Activated CD8-positive, alpha-beta memory T cell treated with anti-CD3 and anti-CD28 coated beads for 24 hours (primary cell): ENCODE results near the gene CACTIN.
"Not testable (repeated sequence)": the region's sequence is repeated elsewhere in the genome, so short reads cannot be mapped to it uniquely, and the experiment has no call there.

Experiments used
- DNase-seq: peaks from one replicate; pipeline ENCODE4 v3.0.0-alpha.2; 2020

Gene CACTIN

DNA sequence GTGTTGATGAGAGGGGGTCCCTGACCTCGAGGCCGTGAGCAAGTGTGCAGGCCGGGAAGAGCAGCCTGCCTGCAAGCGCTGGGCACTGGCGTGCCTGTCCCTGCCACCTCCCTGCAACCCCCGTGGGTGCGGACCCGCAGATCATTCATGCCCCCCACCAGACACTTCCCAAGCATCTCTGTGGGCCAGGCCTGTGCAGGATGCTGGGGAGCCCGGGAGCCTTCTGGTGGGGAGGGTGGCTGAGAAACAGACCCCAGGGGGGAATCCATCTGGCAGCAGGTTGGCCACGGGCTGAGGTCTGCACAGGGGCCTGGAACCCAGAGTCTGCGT lies 18.4 kb upstream of the CACTIN start:
- no peak for DNase-seq

DNA sequence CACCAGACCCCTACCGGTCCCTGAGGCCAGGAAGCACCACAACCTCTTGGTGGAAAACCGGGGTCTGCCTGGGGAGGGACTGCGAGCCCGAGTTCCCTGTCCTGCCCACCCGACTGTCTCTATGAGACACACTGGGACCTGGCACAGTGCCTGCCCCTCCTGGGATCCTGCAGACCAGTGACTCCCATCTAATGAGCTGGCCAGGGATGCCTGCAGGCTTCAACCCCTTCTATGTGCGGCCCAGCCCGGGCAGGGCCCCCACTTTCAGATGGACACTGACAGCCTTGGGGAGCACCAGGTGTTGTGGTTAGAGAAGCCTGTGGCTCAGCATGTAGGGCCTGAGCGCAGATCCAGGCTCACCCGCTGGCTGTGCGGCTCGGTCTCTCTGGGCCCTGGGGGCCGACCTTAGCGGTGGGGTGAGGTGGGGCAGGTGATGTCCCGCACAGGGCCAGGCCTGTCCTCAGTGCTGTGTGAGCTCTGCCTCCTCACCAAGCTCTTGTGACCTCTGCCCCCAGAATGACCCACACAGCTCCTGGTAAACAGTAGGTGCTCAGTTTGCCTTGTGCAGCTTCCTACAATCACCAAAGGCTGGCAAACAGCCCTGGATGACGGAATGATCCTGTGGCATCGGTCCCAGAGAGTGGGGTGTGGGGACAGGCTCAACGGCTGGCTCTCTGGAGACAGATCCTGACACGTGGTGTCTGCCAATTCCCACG lies 17.9 kb upstream of the CACTIN start:
- DNase-seq: no peak

DNA sequence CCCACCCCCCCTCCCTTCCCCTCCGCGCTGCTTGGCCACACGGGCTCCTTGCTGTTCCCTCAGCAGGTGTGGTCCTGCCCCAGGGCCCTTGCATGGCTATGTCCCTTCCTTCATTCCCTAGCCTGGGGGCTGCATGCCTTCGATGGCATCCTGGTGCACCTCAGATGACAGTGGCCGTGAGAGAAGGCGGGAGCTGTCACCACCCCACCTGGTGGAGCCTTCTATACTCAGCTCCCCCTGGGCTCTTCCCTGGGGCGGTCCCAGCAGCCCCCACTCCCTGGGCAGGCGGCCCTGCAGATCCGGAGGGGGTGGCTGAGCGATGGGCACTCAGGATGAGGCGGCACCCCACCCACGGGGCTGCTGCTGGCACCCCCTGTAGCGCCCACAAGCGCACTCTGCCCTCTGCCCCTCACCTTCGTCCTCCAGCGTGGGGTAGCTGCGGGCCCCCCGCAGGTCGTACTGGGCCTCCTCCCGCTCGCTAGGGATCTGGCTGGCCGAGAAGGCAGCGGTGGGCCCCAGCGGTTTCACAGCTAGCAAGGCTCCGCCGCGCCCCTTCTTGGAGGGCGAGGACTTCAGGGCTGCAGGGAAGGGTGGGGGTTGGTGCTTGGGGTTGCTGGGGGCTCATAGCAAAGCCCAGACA lies 17.2 kb upstream of the CACTIN start:
- DNase-seq: no peak

DNA sequence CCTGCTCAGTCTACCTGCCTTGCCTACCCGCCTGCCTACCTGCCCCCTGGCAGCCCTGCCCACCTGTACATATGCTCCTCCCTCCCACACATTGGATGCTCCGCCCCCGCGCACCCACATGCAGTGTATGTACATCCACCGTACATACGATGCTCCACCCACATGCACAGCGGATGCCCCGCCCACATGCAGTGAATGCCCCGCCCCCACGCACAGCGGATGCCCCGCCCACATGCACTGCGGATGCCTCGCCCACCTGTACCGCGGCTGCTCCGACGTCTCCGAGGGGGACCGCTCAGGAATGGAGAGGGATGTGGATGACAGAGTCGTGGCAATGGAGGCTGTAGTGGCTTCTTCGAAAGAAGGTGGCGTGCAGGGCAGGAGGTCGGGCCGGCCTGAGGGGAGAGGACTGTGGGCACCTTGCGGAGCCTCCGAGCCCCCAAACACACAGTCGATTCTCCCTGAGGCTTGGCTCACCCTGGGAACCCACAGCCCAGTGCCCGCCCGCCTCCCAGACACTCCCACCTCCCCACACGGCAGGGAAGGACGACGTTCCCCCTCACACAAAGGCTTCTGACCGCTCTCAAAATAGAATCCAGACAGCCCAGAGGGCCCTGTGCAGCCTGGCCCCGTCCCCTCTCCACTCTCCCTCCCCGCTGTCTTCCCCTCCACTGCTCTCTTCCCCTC lies 16.5 kb upstream of the CACTIN start:
- peak; percentile 60 for DNase-seq

DNA sequence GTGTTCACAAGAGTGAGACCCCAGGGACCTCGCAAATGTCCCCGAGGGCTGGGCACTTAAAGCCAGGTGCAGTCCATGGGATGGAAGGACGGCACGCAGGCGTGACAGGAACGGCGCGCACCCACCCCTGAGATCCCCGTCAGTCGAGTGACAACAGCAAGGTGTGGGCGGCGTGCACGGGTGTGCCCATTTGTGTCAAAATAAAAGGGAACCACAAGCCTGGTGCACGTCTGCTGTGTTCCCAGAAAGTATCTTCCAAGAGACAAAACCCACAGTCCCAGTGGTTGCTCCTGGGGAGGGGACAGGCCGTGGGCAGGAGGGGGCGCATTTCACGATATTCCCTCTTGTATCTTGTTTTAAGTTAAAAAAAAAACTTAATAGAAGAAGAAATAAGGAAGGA lies 15.7 kb upstream of the CACTIN start:
- no peak for DNase-seq

DNA sequence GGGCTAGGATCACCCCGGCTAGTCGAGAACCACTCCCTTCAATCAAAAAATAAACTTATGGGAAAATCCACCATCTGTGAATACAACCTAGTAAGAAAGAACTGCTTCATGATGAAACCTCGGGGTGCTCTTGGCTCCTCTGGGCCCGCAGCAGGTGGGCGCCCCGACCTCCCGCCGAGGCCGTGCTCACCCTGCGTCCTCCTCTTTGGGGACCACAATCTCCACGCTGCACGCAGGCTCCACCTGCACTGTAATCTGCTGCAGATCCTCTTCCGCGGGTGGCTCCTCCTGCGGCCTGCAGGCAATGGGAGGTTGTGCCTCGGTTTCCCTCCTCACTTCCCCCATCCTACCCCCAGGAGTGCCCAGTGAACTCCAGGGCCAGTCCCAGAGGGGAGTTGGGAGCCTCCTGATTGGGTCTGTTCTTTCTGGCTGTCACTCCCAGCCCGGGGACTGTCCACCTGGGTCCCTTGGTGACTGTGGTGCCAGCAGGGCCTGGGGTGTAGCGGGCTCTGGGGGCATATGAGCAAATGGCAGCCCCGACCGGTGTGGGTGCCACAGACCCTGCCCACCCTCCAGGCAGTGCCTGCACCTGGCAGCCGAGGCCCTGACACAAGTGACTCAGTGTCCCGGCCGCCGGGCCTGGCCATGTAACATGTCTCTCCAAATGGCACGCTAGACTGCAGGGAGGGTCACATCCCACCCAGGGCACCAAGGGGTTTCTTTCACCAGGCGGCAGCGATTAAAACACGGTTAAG lies 15.1 kb upstream of the CACTIN start:
- no peak for DNase-seq

DNA sequence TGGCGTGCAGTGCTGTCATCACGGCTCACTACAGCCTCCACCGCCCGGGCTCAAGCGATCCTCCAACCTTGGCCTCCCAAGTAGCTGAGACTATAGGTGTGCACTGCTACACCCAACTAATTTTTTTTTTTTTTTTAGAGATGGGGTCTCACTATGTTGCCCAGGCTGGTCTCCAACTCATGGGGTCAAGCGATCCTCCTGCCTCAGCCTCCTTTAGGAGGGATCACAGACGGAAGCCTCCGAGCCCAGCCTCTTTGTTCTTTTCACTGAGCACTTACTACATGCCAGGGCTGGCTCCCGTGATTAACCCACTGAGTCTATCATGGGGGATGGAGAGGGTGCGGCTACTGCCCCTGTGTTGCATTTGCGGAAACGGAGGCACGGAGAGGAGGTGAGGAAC lies 12.9 kb upstream of the CACTIN start:
- DNase-seq: no peak

DNA sequence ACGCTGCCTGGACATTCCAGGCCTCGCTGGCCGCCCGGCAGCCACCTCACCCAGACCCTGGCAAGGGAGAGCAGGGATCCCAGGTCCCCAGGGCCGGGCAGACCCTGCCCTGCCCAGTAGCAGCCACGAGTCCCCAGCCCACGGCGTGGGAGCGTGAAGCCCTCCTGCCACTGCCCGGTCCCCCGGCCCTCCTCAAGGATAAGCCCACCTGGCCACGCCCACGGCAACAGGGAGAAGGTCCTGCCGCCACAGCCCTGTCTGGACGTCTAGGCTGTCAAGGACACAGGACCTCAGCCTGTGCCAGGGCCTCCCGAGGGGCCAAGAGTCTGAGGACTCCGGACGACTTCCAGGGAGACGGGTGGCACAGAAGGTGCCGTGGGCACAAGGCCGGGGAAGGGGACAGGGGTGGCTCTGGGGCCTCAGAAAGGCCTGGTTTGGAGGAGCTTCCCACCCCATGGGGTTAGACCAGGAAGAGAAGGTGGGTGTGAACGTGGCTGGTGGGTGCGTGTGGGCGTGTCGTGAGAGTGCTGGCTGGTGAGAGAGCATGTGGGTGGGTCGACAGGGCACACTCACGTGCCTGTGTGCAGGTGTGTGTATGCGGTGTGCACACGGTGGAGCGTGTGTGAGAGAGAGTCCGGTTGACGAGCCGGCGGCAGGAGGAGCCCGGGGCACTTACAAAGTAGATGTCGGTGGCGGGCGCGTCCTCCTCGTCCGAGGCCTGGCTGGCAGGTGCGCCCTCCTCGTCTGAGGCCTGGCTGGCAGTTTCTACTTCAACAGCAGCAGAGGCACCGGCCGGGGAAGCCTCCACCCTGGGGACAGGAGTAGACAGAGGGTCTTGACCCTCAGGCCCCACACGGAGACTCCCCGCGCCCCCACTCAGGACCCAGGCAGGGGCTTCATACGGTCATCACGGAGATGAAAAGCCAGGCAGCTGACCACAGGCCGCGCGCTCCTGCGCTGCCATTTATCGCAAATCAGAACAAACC lies 11.9 kb upstream of the CACTIN start:
- DNase-seq: no peak

DNA sequence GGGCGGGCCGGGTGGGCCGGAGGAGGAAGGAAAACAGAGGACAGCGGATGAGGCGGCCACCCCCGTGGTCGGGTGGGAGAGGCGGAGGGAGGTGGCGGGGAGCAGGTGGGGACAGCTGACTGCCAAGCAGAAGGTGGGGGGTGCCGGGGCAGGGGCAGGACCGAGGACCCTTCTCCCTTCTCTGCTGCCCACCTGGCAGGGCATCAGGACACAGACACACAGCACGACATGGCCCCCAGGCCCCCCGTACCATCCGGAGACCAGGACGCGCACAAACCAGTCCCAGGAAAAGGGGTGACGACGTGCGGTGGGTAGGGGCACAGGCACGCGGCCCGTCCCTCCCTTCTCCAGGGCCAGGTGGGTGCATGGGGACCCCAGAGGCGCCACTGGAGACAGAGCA lies 11.0 kb upstream of the CACTIN start:
- DNase-seq: no peak

DNA sequence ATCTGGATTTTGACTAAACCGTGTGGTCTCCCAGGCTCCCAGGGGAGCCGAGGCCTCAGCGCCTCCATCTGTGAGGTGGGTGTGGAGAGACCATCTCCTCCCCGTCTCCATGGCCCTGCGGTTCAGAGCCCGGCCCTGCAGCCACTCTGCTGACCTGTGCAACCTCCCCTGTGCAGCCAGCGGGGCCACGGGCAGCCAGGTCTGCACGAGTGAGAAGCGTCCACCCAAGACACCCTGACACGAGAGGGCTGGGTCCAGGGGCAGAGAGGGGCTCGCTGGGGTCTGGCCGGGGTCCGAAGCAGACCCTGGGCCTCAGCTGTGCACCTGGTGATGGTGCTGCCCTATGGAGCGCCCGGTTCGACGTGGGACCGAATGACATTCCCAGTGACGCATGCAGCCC lies 10.4 kb upstream of the CACTIN start:
- no peak for DNase-seq

DNA sequence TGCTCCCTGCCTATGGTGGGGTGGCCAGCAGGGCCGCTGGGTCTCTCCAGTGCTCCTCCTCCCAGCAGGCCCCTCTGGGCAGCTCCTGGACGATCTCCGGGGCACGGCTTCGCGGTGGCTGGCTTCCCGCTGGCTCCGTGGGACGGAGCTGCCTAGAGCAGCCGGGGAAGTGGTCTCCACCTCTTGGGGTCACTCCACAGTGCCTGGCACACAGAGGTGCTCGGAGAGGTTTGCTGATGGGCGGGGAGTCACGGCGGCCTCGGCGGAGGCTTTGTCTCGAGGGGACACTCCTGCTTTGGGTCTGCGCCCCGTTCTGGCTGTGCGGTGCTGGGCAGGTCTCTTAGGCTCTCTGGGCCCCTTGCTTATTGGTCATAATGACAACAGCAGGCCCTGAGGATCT lies 9.9 kb upstream of the CACTIN start:
- DNase-seq: no peak

DNA sequence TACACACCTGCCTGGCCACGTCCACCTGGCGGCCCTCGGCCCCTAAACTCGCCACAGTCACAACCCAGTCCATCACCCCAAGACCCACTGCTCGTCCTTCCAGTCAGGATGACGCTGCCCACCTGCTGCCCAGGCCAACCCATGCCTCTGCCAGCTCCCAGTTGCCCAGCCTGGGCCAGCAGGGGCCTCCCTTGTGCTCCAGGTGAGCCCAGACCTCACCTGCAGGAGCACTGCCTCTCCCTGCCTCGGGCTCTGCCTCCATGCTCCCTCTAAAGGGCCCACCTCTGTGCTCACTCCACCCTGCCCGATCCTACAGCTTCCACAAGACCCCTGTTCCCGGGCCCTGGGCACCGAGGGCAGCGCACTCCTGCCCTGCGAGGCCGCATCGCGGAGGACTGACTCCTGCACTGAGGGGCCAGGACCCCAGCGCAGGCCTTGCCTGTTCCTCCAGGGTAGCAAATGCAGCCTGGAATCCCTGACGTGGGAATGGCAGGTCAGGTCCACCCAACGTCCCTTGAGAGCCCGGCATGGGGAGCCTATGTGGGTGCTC lies 8.0 kb upstream of the CACTIN start:
- no peak for DNase-seq

DNA sequence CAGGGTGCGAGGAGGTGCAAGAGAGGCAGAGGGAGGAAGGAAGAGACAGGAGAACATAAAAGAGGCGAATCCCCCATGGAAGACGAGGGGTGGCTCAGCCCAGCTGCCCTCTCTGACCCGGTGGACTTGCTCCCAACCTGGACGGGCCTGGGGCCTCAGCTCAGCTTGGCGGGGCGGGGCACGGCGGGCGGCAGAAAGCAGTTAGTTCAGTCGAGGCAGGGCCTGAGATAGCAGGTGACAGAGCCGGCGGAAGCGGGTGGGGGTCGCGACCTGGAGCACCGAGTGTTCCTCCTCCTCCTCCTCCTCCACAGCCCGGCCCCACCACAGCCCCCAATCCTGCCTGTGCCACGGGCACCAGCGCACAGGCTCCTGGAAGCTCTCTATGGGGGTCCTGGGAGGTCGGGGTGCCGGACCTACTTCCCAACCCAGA lies 7.0 kb upstream of the CACTIN start:
- DNase-seq: no peak

DNA sequence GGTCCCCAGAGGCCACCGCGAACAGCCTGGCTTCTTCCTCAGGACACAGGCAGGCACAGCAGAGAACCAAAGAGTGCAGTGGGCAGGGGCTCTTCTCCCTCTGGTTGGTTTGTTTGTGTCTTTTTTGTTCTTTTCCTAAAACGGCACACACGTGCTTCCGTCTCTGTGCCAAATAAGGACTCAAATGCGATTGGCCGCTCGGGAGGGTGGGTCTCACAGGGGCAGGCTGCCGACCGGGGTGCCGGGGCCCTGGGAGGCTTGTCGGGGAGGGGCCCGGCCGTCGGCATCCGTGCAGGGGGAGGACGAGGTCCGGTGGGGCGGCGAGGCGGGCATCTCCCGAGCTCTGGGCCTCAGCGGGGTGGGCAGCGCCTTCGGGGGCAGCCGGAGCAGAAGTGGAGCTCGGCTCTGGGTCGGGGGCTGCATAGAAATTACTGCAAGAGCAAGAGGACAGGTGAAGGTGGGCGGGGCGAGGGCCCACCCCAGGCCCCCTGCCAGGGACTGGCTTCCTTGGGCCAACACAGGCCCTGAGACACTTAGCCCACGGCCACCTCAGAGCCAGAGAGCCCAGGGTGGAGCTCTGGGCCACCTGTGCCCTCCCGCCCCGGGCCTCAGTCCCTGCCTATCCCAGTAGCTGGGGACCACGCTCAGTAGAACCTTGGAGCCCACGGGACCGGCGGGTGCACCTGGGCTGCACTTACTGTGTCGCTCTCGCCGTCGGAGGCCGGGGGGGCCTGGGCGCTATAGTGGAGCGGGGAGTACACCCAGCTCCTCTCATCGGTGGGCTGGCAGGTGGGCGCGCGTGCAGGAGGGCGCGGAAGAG lies 6.4 kb upstream of the CACTIN start:
- no peak for DNase-seq

DNA sequence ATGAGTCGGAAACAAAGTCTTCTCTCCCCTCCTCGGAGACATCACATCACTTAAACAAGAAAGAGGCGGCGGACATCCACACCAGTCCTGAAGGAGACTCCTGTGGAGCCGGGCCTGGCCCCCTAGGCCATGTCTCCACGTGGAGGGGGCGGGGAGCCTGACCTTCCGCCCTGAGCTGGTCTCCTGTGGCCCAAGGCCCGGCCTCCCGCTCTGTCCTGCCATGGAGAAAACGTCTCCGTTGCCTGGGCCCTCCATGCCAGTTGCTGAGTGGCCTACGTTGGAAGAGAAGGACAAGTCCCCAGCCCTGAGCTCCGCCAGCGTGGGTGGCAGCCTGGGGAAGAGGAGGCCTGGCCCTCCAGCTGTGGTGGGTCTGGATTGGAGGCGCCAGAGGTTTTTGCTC lies 5.5 kb upstream of the CACTIN start:
- no peak for DNase-seq

DNA sequence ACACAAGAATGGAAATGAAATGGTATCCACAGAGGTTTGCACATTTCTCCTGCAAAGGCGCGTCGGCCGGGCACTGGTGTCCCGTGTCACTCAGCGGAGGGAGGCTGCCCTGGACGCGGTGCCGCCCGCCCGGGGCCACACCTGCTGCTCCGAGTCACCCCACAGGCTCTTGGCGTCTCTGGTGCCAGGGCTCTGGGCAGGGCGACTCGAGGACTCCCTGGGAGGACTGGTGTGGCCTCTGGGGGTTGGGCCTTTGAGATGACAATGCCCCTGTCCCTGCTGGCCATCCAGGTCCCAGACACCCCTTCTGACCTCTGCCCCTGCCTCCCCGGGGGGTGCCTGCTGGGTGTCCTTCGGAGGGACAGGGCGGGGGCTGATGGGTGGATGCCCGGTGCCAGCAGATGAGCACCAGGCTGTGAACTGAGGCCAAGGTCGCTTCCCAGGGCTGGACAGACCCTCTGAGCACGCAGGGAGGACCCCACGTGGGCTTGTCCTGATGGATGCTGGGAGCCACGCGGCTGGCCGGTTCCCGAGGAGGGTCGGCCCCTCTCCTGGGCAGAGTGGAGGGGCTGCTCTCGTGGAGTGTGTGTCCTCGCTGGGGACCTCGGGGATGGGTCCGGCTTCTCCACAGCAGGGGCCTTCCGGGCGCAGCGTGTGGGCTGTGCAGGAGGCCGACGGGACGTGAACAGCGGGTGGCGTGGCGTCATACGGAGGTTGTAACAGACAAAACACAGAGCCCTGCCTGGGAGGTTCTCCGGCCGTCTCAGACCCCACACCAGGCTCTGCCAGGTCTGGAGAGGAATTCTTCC lies 4.7 kb upstream of the CACTIN start:
- DNase-seq: no peak

DNA sequence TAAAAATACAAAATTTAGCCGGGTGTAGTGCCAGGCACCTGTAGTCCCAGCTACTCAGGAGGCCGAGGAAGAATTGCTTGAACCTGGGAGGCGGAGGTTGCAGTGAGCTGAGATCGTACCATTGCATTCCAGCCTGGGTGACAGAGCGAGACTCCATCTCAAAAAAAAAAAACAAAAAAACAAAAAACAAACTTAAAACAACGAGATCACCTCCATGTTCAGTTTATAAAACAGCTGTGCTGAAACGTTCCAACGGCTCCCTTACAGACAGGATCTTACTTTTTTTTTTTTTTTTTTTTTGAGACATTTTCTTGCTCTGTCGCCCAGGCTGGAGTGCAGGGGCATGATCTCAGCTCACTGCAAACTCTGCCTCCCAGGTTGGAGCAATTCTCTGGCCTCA lies 2.2 kb upstream of the CACTIN start:
- DNase-seq: not testable (repeated sequence)

DNA sequence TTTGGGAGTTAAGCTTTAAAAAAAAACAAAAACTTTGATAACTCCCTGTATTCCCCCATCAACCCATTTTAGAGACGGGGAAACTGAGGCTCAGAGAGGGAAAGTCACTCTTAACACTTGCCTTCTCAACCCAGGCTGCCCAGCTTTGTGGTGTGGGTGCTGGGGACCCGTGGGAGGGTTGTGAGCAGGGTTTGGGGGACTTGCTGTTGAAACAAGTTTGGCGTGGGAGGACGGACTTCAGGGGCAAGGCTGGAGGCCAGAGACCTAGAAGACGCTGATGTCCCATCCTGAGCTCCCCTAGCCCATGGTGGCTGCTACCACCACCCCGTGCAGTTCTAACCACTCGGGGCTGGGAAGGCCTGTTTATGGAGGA lies 747 bp upstream of the CACTIN start:
- no peak for DNase-seq

DNA sequence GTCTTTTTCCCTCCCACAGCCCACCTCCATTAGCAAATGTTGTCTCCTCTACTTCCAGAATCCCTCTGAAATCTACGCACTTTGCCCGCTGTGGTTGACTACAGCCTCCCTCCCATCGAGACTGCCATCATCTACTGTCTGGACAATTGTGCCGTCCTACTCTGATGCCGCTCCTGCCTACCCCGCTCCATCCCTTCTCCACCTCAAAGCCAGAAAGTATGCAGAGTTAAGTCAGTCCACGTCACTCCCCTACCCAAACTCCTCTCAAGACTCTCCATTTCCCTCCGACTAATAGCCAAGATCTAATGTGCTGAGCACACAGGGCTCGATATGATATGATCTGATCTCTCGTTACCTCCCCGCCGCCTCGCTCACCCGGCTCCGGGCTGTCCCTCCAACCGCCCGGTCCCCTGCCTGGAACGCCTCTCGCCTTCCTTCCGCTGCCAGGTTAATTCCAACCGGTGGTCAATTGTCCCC lies 556 bp downstream of the CACTIN start:
- no peak for DNase-seq

DNA sequence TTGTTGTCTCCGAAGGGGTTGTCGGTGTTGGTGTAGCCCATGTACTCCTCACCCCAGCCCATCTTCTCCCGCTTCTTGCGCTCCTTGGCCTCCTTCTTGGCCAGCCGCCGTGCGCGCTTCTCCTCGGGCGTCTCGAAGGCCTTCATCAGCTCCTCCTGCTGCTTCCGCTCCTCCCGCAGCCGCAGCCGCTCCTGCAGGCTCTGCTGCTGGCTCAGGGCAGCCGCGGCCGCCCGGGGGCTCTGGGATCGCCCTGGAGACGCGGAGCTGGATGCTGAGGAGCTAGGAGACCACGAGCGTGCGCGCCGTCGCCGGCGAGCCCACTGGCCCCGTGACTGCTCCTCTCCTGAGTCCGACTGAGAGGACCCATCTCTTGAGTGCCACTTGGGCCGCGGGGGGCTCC lies 2.9 kb downstream of the CACTIN start:
- no peak for DNase-seq
